Stimulated activated CD8-positive, alpha-beta memory T cell treated with anti-CD3 and anti-CD28 coated beads, Interleukin-15, amount 100 ng/mL, for 1 hour (primary cell): ENCODE results near the gene KLHL14.

Experiments used
- DNase-seq: peaks from one replicate; pipeline ENCODE4 v3.0.0-alpha.2; 2020; ENCODE audit warnings: low read depth

Gene KLHL14

DNA sequence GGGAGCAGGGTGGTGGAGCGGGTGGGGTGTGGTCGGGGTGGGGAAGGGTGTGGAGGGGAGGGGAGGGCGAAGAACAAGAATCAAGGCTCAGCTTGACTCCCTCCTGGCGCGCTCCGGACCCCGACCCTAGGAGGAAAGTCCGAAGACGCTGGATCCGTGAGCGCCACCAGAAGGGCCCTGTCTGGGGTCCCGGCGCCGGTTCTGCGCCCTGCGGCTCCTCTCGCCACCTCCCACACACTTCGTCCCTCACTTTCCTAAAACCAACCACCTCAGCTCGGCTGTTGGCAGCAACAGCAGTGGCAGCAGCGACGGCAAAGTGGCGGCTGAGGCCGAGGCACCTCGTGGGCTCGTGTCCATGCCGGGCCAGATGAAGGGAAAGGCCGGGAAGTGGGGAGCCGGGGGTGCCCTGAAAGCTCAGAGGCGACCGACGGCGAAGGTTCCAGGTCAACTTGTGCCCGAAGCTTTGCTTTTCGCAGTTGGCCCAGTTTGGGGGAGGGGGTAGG, 2.1 kb downstream of the KLHL14 start:
- no peak for DNase-seq

DNA sequence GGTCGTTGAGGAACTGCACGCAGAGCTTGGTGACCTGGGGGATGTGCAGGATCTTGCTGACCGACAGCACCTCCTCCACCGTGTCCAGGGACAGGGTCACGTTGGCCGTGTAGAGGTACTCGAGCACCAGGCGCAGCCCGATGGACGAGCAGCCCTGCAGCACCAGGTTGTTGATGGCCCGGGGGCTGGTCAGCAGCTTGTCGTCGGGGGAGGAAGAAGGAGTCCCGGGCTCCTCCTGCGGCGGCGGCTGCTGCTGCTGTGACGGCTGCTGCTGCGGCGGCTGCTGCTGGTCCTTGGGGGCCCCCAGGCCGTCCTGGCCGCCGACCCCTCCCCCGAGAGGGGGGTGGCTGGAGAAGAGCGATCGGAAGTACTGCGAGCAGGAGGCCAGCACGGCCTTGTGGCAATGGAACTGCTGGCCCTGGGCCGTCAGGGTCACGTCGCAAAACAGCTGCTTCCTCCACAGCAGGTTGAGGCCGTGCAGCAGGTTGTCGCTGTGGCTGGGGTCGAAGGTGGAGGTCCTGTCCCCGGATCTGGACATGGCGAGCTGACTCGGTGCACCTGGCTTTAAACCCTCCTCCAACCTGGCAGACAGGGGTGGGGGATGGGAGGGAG, 2.7 kb downstream of the KLHL14 start:
- DNase-seq, result no peak

DNA sequence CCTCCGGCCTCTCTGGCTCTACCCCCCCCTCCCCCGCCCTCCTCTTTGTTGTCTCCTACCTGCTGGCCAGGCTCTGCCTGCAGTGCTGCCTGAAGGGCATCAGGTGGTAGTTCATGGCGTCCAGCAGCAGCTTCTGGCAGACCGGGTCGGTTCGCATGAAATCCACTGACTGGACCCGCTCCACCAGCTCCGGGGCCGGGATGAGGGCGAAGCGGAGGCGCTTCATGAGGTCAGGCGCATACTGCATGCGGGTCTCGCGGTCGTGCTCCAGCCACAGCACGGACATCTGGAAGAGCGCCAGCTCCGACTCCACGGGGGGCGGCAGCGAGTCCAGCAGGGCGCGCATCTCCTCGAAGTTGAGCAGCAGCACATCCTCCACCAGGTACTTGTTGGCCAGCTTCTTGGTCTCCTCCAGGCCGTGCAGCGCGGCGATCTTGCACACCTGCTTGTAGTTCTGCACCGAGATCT, 3.2 kb downstream of the KLHL14 start:
- no peak for DNase-seq

DNA sequence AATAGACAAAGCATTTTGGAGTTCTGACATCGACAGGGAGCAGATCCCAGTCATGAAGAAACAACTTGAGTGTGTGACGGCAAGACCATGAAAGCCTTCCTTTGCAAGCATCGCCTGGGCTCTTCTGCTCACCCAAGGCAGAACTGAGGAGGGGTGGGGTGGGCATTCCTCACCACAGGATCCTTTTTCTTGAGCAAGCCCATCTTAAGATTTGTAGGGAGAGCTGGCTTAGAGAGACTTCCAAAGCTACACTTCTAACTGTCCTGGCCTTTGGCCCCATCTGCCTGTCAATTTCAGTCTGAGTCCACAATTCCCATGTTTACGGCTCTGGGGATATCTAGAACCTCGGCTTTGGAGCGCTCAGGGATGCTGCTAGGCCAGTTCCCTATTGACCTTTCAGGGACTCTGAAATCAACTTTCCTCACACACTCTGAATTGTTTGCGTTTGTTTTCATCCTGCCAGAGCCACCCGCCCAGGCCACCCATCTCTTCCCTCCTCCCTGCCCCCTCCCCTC, 3.7 kb downstream of the KLHL14 start:
- DNase-seq, result no peak

DNA sequence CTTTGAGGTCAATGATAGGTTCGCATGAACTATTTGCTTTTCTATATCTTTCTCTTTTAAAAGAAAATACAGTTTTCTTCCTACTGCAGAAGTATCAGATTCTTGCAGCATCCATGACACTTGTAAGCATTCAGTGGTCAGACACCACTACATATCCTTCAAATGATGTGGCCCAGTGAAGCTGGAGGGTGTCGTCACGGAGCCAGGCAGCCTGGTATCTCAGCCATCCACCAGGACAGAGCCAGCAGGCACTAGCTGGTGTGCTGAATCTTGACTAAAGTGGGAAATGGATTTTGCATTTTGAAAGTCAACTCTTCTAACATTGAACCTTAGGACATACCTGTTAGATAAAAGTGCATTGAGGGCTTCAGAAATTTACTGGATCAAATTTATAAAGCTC, 5.4 kb downstream of the KLHL14 start:
- no peak for DNase-seq

DNA sequence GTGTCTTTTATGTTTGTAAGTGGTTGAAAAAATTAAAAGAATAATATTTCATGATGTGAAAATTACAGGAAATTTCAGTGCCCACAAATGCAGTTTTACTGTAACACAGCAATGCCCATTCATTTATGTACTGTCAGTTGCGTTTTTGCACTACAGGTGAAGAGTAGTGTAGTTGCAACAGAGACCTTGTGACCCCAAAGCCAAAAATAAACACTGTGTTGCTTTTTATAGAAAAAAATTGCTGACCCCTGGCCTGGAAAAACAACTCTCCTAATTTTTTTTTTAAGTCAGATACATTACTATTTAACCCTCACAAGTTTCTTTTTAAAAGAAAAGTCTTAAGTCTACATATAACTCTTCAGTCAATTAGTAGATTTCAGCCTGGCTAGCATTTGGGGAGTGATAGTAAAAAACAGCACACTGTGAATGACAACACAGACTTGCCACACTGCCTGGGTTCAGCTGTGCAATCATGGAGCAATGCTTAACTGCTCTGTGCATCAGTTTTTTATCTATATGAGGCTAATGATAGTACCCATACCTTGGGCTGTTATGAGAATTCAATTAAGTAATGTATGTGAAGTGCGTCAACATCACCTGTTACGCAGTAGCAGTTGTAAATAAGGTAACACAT, 8.1 kb downstream of the KLHL14 start:
- no peak for DNase-seq

DNA sequence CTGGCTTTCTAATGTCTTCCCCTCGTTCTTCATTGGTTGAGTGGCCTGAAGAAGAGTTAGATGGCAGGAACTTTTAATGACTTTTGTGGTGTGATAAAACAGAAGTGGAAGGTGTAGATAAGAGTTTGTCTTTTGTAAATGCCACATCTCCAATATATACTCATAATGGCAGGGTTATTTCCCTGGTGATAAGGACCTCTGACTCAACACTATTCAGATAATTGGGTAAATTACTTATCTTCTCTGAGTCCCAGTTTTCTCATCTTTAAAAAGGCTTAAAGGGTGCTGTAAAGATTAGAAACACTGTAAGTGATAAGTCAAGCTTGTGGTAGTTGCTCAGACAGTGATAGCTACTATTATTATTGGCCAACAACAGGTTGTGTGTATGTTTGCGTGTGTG, 9.5 kb downstream of the KLHL14 start:
- no peak for DNase-seq

DNA sequence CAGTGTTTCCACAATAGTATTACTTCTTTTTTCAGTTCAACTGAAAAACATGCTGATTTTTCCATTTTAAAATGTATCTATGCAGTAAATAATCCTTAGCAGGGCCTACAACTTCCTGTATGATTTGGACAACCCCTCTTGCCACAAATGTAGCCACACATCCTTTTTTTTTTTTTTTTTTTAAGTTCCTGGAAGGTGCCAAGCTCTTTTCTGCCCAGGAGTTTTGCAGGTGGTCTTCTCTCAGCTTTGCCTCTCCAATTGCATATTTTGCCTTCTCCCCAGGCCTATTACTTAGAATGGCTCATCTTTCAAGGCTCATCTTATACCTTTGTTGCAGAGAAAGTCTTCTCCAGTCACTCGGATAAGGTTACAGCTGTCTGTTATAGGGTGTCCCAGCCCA, 11.6 kb downstream of the KLHL14 start:
- no peak for DNase-seq

DNA sequence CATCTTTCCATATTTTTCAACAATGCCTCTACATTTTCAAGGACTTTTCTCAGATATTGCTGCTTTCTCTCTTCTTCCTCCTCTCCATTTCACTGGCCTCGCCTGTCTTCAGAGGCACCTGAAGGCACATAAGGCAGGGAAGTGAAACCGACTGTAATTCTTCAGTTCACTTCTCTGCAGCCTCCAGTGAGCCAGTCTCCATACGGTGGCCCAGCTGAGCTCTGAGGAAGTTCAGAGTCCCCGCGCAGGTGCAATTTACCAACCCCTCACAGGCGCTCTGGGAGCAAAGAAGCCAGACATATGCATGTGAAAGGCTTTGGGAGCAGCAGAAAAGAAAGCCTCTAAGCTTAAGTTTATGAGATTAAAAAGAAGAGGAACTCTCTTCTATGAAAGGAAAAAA, 12.4 kb downstream of the KLHL14 start:
- no peak for DNase-seq

DNA sequence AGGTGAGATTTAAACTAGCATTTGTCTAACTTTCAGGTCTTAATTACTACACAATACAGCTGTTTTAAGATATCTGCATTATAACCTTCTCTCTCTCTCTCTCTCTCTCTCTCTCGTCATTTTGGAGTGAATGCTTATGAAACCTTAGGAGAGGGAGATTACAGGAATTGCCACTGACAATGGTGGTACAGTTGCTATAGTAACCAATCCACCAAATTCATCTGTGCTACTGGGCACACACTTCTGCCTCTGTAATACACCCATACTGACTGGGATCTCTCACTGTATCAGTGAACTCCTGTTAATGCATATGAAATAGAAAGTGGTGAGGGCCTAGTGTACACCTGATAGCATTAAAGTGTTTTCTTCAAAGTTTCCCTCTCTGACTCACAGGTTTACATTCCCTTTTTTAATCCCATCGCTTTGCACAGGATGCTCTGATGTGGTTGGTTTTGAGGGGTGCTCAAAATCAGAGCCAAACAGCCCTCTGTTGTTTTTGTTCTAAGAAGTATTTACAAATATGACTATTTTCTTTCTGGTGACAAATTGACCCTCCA, 13.1 kb downstream of the KLHL14 start:
- no peak for DNase-seq

DNA sequence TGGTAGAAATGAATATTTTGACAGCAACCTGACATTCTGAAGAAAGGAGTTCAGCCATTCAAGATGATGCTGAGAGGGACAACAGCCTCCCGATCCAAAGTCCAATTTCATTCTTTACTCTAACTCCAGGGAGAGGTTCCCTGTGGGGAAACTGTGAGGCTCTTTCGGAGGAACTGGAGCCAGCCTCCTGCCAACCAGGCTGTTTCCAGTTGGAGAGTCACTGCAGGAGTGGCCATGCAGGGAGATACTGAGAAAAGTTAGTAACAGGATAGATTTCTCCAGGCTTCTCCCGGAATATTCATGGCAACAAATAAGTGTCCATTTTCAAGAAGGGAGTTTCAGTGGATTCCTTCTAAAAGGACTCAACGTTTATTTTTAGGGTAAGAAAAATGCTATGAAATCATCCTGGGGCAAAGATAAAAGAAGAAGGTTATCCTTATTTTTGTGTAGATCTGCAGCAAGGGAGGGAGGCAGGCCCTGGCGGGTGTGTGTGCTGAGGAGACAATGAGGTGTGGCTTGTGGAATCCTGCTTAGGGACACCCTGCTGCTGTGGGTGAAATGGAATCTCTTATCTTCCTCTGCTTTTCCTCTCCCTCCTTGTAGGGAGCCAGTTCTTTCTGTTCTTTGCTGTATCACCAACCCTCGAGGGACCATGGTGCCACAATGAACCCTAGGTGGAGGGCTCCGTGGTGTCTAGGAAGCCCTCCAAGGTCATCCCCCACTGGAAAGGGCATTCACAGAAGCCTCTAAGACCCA, 18.1 kb downstream of the KLHL14 start:
- DNase-seq, result no peak

DNA sequence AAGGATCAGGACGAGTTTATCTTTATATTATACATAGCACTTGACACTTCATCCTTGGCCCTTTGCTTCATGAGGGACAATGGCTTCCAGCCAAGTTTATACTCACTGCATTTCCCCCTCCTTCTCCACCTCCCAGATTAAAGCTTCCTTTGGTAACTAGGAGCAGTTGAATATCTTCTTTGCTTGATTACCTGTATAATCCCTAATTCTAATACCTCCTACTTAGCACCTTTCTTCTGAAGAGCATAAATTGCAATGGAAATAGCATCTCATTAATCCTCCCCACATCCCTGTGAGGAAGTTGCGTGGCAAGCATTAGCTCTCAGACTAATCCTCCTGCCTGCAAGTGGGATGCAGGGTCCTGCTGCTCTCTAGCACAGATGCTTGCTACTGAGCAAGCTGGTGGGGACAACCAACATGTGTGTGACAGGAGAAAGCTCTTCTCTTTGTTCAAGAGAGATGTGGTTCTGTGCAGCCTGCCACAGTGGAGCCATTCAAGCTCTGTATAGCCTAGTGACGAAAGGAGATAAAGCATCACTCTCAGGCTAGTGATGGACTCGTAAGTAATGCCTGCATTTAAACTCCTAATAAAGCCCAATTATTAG, 19.1 kb downstream of the KLHL14 start:
- DNase-seq, result no peak

DNA sequence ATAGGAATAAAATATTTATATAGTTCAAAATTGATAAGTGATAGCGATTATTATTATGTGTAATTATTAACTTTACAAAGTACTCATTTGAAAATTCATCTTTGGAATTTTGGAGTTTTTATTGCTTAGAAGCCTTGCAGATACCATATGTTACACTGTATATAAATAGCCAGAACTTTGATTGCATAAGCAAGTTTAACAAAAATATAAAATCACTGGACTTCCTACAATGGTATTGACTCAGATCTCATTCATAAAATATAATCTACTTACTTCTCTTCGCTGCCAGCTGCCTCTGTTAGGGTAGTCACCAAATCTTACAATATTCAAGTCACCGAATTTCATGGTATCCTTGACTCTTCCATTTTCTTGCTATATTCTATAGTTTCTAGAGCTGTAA, 22.5 kb downstream of the KLHL14 start:
- DNase-seq, result no peak

DNA sequence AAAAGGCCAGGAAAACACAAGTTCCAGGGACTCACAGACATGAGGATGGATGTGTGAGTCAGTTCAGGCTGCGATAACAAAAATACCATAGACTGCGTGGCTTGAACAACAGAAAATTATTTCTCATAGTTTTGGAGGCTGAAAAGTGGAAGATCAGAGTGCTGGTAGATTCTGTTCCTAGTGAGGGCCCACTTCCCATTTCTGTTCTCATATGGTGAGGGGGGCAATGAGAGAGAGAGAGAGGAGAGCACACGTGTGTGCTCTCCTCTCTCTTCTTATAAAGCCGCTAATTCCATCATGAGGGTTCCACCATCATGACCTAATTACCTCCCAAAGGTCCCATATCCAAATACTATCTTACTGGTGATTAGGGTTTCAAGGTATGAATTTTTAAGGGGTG, 23.0 kb downstream of the KLHL14 start:
- DNase-seq, result no peak

DNA sequence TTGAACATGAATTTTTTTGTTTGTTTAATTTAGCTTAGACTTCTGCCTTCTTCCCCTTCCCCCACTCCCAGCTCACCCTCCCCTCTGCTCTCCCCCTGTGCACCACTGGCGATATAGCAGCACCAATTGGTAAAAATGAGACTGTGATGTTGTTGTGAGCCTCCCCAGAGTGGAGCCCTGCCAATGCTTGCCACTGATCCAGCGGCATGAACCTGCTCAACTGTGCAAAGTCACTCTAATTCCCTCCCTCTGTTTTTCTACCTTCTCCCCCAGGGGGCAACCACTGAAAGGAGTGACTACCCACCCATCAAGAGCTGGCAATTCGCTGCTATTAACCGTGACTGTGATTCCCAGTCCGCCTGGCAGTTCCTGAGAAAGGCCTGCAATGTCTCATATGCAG, 30.2 kb downstream of the KLHL14 start:
- no peak for DNase-seq

DNA sequence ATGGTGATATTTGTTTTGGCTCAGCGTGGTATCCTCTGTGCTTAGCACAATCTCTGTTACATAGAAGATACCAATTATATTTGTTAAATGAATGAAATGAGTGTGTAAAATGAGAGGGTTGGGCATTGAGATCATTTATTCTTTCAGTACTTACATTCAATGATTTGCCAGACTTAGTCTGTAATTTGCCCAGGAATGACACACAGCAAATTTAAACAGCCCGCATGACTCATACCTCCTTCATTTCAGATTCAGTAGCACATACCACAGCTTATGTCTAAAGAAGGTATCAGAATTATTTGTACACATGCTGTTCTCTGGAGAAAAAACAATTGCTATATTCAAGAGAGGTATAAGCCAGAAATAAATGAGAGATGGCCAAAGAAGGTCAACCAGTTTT, 37.0 kb downstream of the KLHL14 start:
- no peak for DNase-seq

DNA sequence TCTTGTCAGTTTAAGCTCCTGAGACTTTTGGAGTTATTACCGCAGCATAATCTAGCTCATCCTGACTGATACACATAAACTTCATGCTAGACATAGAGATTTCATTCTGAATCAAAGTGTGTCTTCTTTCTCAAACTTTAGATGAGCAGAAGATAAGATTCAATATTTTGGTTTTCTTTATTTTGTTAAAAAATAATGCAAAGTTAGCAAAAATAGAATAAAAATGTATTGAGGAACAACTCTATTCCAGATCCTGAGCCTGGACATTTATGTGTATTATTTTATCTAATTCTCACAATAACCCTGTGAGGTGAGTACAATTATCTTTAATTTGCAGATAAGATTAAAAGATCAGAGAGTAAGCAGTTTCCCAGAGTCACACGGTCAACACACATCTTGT, 38.4 kb downstream of the KLHL14 start:
- no peak for DNase-seq

DNA sequence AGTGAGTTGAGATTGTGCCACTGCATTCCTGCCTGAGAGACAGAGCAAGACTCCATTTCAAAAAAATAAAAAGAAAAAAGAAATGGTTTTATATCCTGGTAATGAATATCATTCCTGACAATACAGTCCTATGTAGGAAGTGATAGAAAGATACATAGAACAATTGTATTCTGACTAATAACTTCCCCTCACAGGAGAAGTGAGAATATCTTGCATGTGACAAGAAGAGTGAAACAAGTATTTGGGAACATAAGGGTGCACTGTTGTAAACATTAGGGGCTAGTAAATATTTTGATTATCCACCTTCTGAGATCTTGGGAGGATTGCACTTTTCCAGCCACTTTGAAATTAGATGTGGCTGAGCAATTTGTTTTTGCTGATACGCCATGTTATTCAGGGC, 40.7 kb downstream of the KLHL14 start:
- no peak for DNase-seq

DNA sequence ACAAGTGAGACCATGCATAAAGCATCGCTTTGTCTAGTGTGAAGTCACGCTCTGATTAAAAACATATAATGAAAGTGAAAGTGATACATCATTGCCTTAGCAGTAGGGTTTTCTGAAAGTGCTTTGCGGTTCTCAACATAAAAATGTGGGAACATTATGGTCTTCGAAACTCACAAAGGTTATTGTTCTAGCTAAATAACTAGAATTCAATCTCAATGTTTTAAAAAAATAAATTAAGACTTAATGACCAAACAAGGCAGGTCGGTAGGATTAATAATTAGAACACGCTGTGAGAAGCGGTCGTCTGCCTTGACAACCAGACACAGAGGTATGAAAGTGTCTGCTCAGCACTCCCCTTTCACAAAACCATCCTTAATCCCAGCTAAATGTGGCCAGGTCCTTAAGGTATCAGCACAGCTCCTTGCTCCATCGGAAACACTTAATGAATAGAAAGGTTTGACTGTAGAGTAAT, 42.2 kb downstream of the KLHL14 start:
- DNase-seq, result no peak

DNA sequence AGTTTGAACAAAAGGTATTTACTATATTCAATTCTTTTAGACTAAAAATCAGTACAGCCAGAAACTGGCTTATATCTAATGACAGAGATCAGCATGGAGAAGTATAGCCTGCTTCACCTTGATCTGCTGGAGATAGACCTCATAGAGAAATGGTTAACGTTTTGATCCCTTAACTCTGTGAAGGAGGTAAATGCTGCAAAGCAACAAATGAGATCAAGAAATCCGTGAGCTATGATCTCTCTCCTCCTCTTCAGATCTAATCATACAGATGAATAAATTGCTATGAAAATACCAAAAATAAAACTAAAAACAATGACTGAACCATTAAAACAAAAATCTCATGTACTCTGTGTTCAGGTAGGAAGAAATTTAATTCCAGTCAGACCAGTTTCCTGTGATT, 42.8 kb downstream of the KLHL14 start:
- no peak for DNase-seq

DNA sequence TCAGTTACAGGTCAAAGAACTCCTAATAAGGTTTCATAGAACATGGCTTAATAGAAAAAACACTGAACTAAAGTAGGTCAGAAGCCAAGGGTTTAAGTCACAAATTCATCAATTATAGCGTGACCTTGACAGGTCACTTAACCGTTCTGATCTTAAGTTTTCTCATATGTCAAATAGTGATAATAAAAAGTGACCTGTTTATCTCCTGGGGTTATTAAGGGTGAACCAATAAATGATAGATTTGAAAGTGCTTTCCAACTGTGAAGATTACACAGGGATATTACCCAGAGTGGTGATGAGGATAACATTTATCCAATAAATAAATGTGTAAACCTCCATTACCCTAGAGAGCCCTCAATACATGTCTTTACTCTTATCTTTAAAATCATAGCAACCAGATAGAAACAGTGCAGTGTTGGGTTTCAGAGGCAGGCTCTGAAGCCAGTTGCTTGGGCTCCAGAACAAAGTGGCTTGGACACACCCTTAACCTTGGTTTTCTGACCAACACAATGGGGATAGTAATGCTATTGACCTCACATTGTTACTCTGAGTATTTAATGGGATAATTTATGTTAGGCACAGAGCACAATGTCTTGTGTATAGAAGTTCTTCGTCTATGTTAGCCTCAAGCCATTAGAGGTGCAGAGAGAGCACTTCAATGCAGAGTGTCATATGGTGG, 48.6 kb downstream of the KLHL14 start:
- DNase-seq, result no peak

DNA sequence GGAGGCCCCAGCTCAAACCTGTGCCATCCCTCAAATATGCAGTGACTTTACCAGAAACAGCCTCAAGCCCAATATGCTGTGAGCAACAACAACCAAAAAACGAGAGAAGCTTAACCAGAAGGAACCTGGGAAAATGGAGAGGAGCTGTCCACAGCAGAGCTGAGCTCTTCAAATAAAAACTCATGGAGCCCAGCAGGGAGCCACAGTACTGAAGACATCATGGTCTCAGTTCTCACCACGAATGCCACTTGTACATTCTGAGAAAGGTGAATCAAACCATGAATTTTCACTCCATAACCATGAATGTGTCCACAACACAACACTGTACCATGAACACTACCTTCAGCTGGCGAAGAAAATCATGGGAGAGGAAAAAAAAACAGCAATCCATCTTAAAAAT, 50.5 kb downstream of the KLHL14 start:
- DNase-seq, result no peak
